ENCODE results near the gene CALHM6.

GRCh38 chr6:116451916-116452315 lies 9.3 kb upstream of the CALHM6 start:
- TF ChIP-seq EZH2 (IDR thresholded peaks at IDR 0.05) (no peak), FOXP2 (optimal IDR thresholded peaks at IDR 0.05; ENCODE audit: control extremely low read depth, extremely low read length, insufficient read depth) (no peak), POLR2AphosphoS5 (IDR thresholded peaks at IDR 0.05; ENCODE audit: borderline replicate concordance, low read depth, low read length) (no peak)
